Activated naive CD8-positive, alpha-beta T cell (primary cell): ENCODE measurements around the gene SGPP1.
"Not testable (repeated sequence)": the region's sequence is repeated elsewhere in the genome, so short reads cannot be mapped to it uniquely, and the experiment has no call there.

Experiments
- H3K27ac Mint-ChIP-seq: one replicate; pipeline ENCODE4 v1.8.0; 2021; ENCODE audit warnings: mixed read lengths
- H3K27me3 Mint-ChIP-seq: one replicate; pipeline ENCODE4 v1.8.0; 2021; ENCODE audit warnings: mixed read lengths
- H3K36me3 Mint-ChIP-seq: one replicate; pipeline ENCODE4 v1.8.0; 2021; ENCODE audit warnings: mixed read lengths
- H3K4me1 Mint-ChIP-seq: one replicate; pipeline ENCODE4 v1.8.0; 2021; ENCODE audit warnings: low read depth, mixed read lengths
- H3K4me3 Mint-ChIP-seq: one replicate; pipeline ENCODE4 v1.8.0; 2021; ENCODE audit warnings: mild to moderate bottlenecking, mixed read lengths
- H3K9me3 Mint-ChIP-seq: one replicate; pipeline ENCODE4 v1.8.0; 2021; ENCODE audit warnings: low read depth, mixed read lengths

SGPP1 gene

DNA sequence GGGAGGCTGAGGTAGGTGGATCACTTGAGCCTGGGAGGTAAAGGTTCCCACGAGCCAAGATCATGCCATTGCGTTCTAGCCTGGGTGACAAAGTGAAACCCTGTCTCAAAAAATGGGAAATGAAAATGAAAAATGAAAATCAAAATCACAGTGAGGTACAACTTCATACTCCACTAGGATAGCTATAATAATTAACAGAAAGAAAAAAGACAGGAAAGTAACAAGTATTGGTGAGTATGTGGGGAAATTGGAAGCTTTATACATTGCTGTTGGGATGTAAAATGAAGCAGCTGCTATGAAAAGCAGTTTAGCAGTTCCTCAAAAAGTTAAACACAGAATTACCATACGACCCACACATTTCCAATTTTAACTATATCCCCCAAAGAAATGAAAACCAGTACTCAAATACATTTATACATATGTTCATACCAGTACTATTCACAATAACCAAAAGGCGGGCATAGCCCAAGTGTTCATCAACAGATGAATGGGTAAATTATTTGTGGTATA, 22.2 kb downstream of the SGPP1 start:
- H3K4me3 Mint-ChIP-seq = no peak overlapping the region
- no peaks in the 10 kb centered on the region for H3K27me3 Mint-ChIP-seq
- H3K4me1 Mint-ChIP-seq = peaks cover 30% of the 10 kb centered on the region
- no peaks in the 10 kb centered on the region for H3K9me3 Mint-ChIP-seq
- no peak overlapping the region for H3K27ac Mint-ChIP-seq
- H3K36me3 Mint-ChIP-seq = no peaks in the 10 kb centered on the region

GRCh38 chr14:63702530-63702929, 25.3 kb downstream of the SGPP1 start:
- not testable (repeated sequence) for H3K9me3 Mint-ChIP-seq, H3K27ac Mint-ChIP-seq, H3K4me3 Mint-ChIP-seq

GRCh38 chr14:63701606-63702299, 26.1 kb downstream of the SGPP1 start:
- no peaks in the 10 kb centered on the region for H3K27me3 Mint-ChIP-seq
- peaks cover 39% of the 10 kb centered on the region for H3K4me1 Mint-ChIP-seq
- no peak overlapping the region for H3K4me3 Mint-ChIP-seq
- H3K9me3 Mint-ChIP-seq = no peaks in the 10 kb centered on the region
- peaks cover 2% of the 10 kb centered on the region for H3K36me3 Mint-ChIP-seq
- peak overlapping the region; percentile 4 for H3K27ac Mint-ChIP-seq

More at GRCh38 chr14:63702530-63702929, 25.3 kb downstream of the SGPP1 start:
- H3K4me1 Mint-ChIP-seq = peaks cover 32% of the 10 kb centered on the region
- not testable (repeated sequence) for H3K36me3 Mint-ChIP-seq, H3K27me3 Mint-ChIP-seq

GRCh38 chr14:63692310-63693020, 35.4 kb downstream of the SGPP1 start:
- H3K4me1 Mint-ChIP-seq = peaks cover 10% of the 10 kb centered on the region
- H3K4me3 Mint-ChIP-seq = no peak overlapping the region
- H3K27ac Mint-ChIP-seq = no peak overlapping the region
- H3K9me3 Mint-ChIP-seq = no peaks in the 10 kb centered on the region
- no peaks in the 10 kb centered on the region for H3K27me3 Mint-ChIP-seq
- peaks cover 16% of the 10 kb centered on the region for H3K36me3 Mint-ChIP-seq

GRCh38 chr14:63689132-63689531, 38.7 kb downstream of the SGPP1 start:
- H3K27me3 Mint-ChIP-seq = no peaks in the 10 kb centered on the region
- no peaks in the 10 kb centered on the region for H3K9me3 Mint-ChIP-seq

DNA sequence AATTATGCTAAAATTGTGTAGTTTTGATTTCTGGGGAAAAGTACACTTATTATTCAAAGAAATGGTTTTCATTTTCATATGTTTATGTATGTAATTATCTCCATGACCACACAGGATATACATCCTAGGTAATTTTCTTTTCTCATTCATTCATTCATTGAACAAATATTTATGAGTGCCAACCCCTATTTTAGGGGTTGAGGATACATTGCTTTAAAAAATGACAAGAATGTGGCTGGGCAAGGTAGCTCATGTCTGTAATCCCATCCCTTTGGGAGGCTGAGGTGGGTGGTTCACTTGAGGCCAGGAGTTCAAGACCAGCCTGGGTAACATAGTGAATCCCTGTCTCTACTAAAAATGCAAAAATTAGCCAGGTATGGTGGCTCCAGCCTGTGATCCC, 40.9 kb downstream of the SGPP1 start:
- Mint-ChIP-seq H3K27me3 (no peaks in the 10 kb centered on the region), H3K36me3 (peaks cover 16% of the 10 kb centered on the region), H3K9me3 (no peaks in the 10 kb centered on the region), H3K4me1 (no peaks in the 10 kb centered on the region), H3K27ac (no peak overlapping the region), H3K4me3 (no peak overlapping the region)

More at GRCh38 chr14:63689132-63689531, 38.7 kb downstream of the SGPP1 start:
- Mint-ChIP-seq H3K36me3 (peaks cover 16% of the 10 kb centered on the region), H3K4me3 (no peak overlapping the region), H3K27ac (no peak overlapping the region), H3K4me1 (no peaks in the 10 kb centered on the region)

- H3K36me3 Mint-ChIP-seq = peaks cover 15% of the 10 kb centered on the region
These were observed 42.5 kb downstream of the SGPP1 start for GRCh38 chr14:63685401-63685800.

GRCh38 chr14:63682727-63683593, 44.9 kb downstream of the SGPP1 start:
- Mint-ChIP-seq H3K36me3 (peaks cover 12% of the 10 kb centered on the region), H3K9me3 (no peaks in the 10 kb centered on the region), H3K27me3 (no peaks in the 10 kb centered on the region), H3K27ac (no peak overlapping the region), H3K4me1 (no peaks in the 10 kb centered on the region), H3K4me3 (no peak overlapping the region)

More at GRCh38 chr14:63685401-63685800, 42.5 kb downstream of the SGPP1 start:
- Mint-ChIP-seq H3K9me3 (no peaks in the 10 kb centered on the region), H3K4me3 (no peak overlapping the region), H3K27ac (no peak overlapping the region), H3K4me1 (no peaks in the 10 kb centered on the region), H3K27me3 (no peaks in the 10 kb centered on the region)

GRCh38 chr14:63678536-63678935, 49.3 kb downstream of the SGPP1 start:
- H3K4me3 Mint-ChIP-seq = no peak overlapping the region
- peaks cover 10% of the 10 kb centered on the region for H3K36me3 Mint-ChIP-seq
- H3K27ac Mint-ChIP-seq = no peak overlapping the region
- no peaks in the 10 kb centered on the region for H3K4me1 Mint-ChIP-seq
- H3K9me3 Mint-ChIP-seq = no peaks in the 10 kb centered on the region
- H3K27me3 Mint-ChIP-seq = no peaks in the 10 kb centered on the region

- no peaks in the 10 kb centered on the region for H3K9me3 Mint-ChIP-seq
- H3K4me1 Mint-ChIP-seq = no peaks in the 10 kb centered on the region
- no peaks in the 10 kb centered on the region for H3K27me3 Mint-ChIP-seq
- H3K36me3 Mint-ChIP-seq = peaks cover 10% of the 10 kb centered on the region
- H3K27ac Mint-ChIP-seq = no peak overlapping the region
- H3K4me3 Mint-ChIP-seq = no peak overlapping the region
These were observed 49.9 kb downstream of the SGPP1 start for GRCh38 chr14:63677891-63678379.

GRCh38 chr14:63676615-63677014, 51.2 kb downstream of the SGPP1 start:
- Mint-ChIP-seq H3K4me3 (no peak overlapping the region), H3K36me3 (peaks cover 7% of the 10 kb centered on the region), H3K27me3 (no peaks in the 10 kb centered on the region), H3K27ac (no peak overlapping the region), H3K4me1 (no peaks in the 10 kb centered on the region), H3K9me3 (no peaks in the 10 kb centered on the region)

GRCh38 chr14:63673886-63674497, 53.9 kb downstream of the SGPP1 start:
- Mint-ChIP-seq H3K27ac (no peak overlapping the region), H3K4me1 (no peaks in the 10 kb centered on the region), H3K4me3 (no peak overlapping the region), H3K36me3 (peaks cover 3% of the 10 kb centered on the region), H3K9me3 (no peaks in the 10 kb centered on the region), H3K27me3 (no peaks in the 10 kb centered on the region)

- Mint-ChIP-seq H3K27ac (no peak overlapping the region), H3K4me1 (no peaks in the 10 kb centered on the region), H3K4me3 (no peak overlapping the region), H3K9me3 (no peaks in the 10 kb centered on the region), H3K36me3 (peaks cover 3% of the 10 kb centered on the region), H3K27me3 (no peaks in the 10 kb centered on the region)
These were observed 54.6 kb downstream of the SGPP1 start for GRCh38 chr14:63673255-63673654.

GRCh38 chr14:63672417-63673180, 55.3 kb downstream of the SGPP1 start:
- Mint-ChIP-seq H3K4me3 (no peak overlapping the region), H3K36me3 (peaks cover 3% of the 10 kb centered on the region), H3K4me1 (no peaks in the 10 kb centered on the region), H3K9me3 (no peaks in the 10 kb centered on the region), H3K27me3 (no peaks in the 10 kb centered on the region), H3K27ac (no peak overlapping the region)
